Naive B cell (primary cell): ENCODE data around the gene RAPGEF4. TPM values are rescaled to one million over a fixed set of nuclear protein-coding genes. Genes with fewer than 3 reads are reported as not detected.

ENCODE experiments used
- polyA plus RNA-seq, 6 donors: library from polyadenylated mRNA; unstranded; fragments of 300-500 nt; fragmentation: Illumina TruSeq; gene quantifications; one replicate each; pipeline ENCODE4 v1.2.3, GENCODE V29; 2021; ENCODE audit warnings: low read depth in 6 of 6

RAPGEF4 gene
- polyA plus RNA-seq, 6 donors from 2014 or later, result 0.07 TPM; not detected in 5

Other genes starting within 250 kb of the RAPGEF4 start
- 10 to 100 TPM; 24.2 to 41.4 (median 32.4) TPM for gene PDK1, start 179.8 kb upstream of the RAPGEF4 start, polyA plus RNA-seq